ENCODE measurements around the gene MT1M. TPM values are rescaled to one million over a fixed set of nuclear protein-coding genes. Genes with fewer than 3 reads are reported as not detected.

Gene MT1M
- total and polyA plus RNA-seq, 2 of the 4 experiments (the other 2 are of a cell fraction): 0.10 TPM; not detected in 1

DNA sequence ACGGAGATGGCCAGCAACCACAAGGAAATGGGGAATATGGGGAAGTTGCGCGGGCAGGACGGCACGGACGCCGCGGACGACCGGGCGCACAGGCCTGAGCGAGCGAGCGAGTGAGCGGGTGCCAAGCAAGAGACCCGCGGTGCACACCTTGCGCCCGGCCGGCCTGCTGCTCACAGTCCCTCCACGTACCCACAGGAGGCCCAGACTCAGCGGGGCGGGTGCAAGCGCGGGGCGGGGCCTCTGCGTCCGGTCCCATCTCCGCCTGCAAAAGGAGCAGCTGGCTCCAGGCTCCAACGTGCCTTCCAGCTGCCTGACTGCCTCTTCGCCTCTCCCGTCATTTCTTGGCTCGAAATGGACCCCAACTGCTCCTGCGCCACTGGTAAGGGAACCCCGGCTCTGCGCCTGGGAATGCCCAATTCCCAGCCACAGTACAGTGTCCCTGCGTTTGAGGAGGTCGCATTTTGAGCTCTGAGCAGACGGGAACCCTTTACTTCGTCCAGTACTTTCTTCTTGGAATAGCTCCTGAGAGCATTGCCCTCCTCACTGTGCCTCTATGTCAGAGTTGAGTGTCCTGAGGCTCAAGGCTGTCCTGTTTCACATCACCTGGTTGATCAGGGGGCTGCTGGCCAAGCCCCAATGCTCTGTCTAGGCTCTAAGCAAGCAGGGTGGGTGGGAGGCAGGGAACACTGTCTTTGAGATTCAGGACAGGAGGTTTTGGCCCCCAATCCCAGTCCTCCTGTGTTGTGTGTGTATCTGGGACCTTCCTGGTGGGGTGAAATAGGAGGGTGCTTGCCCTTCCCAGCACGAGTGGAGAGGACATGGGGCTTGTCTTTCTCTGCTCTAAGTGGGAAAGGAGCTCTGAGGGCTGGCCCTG, 15.0 kb upstream of the MT1M start:
- in situ Hi-C loops (cut with MboI; ENCODE audit: low sequenced_read_pairs) (no loop called here), intact Hi-C loops (cut with micrococcal nuclease) (no loop called here), dilution Hi-C loops (cut with HindIII; ENCODE audit: low sequenced_read_pairs, unreplicated experiment) (no loop called here)
- DNase-seq (peak; percentile 57), ATAC-seq (ENCODE audit: low read depth) (peak; percentile 80)
- peak overlapping the region; percentile 73 for H2BK120ac ChIP-seq (ENCODE audit: low read depth, low read length)
- H4K5ac ChIP-seq (ENCODE audit: low read depth, low read length): peak overlapping the region; percentile 86
- peak overlapping the region; percentile 22 for H3K18ac ChIP-seq (ENCODE audit: low read depth, low read length)
- BruUV-seq (replicated peaks): no TSS peak
- H3K9ac ChIP-seq (ENCODE audit: low read depth, low read length): peak overlapping the region; percentile 66
- peak overlapping the region; percentile 53 for H3K23ac ChIP-seq (ENCODE audit: low read depth, low read length)
- H3K56ac ChIP-seq (ENCODE audit: extremely low read depth, insufficient read depth, low read length): peak overlapping the region; percentile 47; the same call in 1 of the 2 replicates
- H3K27me3 ChIP-seq (ENCODE audit: control insufficient read depth, insufficient read depth, low read length): no peaks in the 10 kb centered on the region
- H4K91ac ChIP-seq (ENCODE audit: insufficient read depth, low read depth, low read length): peak overlapping the region; percentile 75
- H3K4ac ChIP-seq (ENCODE audit: low read depth, low read length): peak overlapping the region; percentile 89
- H3K36me3 ChIP-seq (ENCODE audit: control insufficient read depth, insufficient read depth, low read length): no peaks in the 10 kb centered on the region
- peaks cover 2 to 32% of the 10 kb centered on the region in 2 experiments; a peak in 2 of 4 replicates for H3K79me1 ChIP-seq (ENCODE audit: low read depth in 1 of 2, low read length in 2 of 2)
- peak overlapping the region; percentile 73 for H2BK20ac ChIP-seq (ENCODE audit: low read depth, low read length)
- POLR2A ChIA-PET (ENCODE audit: unreplicated experiment): interaction anchor here (0.5 to 1.0 kb wide), 2 partner anchors 8 to 10 kb away, joined by 3 to 12 read pairs; partner anchors contain the start of gene MT1E
- peak overlapping the region; percentile 78 for H3K14ac ChIP-seq (replicated peaks; ENCODE audit: low read depth, low read length)
- no peak for TF ChIP-seq MAZ (IDR thresholded peaks at IDR 0.05; ENCODE audit: borderline replicate concordance, low read depth, low read length)
- no peak for TF ChIP-seq ELK1 (IDR thresholded peaks at IDR 0.05; ENCODE audit: borderline replicate concordance, low read depth, low read length)
- no peak for TF ChIP-seq MAFK (IDR thresholded peaks at IDR 0.05; ENCODE audit: low read depth, low read length)
- TF ChIP-seq RCOR1 (IDR thresholded peaks at IDR 0.05; ENCODE audit: insufficient replicate concordance, low read length): no peak
- TF ChIP-seq FOS (IDR thresholded peaks at IDR 0.05; ENCODE audit: low read depth, low read length): no peak
- peak overlapping the region; percentile 85 for H2BK5ac ChIP-seq (ENCODE audit: low read depth, low read length, poor library complexity, severe bottlenecking)
- peak overlapping the region; percentile 19; the same call in 1 of the 2 replicates for H3K4me3 ChIP-seq (ENCODE audit: insufficient read depth, low read depth, low read length)
- peak overlapping the region; percentile 74 for H3K4me2 ChIP-seq (ENCODE audit: low read depth, low read length)
- H2AFZ ChIP-seq (replicated peaks; ENCODE audit: low read length, poor library complexity): peak overlapping the region; percentile 94
- H3K9me3 ChIP-seq (ENCODE audit: control insufficient read depth, insufficient read depth, low read length): no peaks in the 10 kb centered on the region
- peak overlapping the region; percentile 97; the same call in 2 of the 3 replicates for H2BK15ac ChIP-seq (ENCODE audit: low read depth, low read length)
- no peaks in the 10 kb centered on the region for H4K20me1 ChIP-seq (ENCODE audit: insufficient read depth, low read length)
- peaks cover 15% of the 10 kb centered on the region for H3K9me1 ChIP-seq (ENCODE audit: insufficient read depth, low read length)
- CTCF ChIA-PET: interaction anchor here (0.9 to 1.3 kb wide), 2 partner anchors 56 to 85 kb away, joined by 3 read pairs; no protein-coding TSS in a partner anchor
- peak overlapping the region; percentile 77 for H2AK9ac ChIP-seq (replicated peaks; ENCODE audit: low read depth, low read length, poor library complexity)
- peak overlapping the region; percentile 85 for H3K27ac ChIP-seq (ENCODE audit: insufficient read depth, low read length)
- peak overlapping the region; percentile 72 to 87; a peak in 3 of 4 replicates for H4K8ac ChIP-seq (ENCODE audit: low read depth in 2 of 2, low read length in 2 of 2)
- peaks cover 17% of the 10 kb centered on the region for H3K4me1 ChIP-seq (ENCODE audit: control insufficient read depth, insufficient read depth, low read length)
- peak overlapping the region; percentile 97 for H2AK5ac ChIP-seq (ENCODE audit: low read depth, low read length)
- 14% methylated on average over 16 of the region's 41 CpGs; no CpG with 5 or more reads in 1 of the 2 experiments for WGBS, 2 experiments (ENCODE audit: extremely low coverage in 2 of 2, insufficient read length in 1 of 2)
